Left colon (tissue), 2 donors: Measurements from ENCODE around the gene CREBL2. TPM values are rescaled to one million over a fixed set of nuclear protein-coding genes. Genes with fewer than 3 reads are reported as not detected.

ENCODE experiments used
- ATAC-seq: fragments of 200-7000 bp; cut with Tn5 transposase; one replicate; pipeline ENCODE4 v1.9.1; 2020; ENCODE audit warnings: mild to moderate bottlenecking, moderate library complexity
- DNase-seq, 2 donors: peaks; one replicate each; pipeline ENCODE4 v3.0.0-alpha.2; 2020
- intact Hi-C, 2 donors: fragments of 100-400 bp; cut with DNase I in 1 of 2; cut with micrococcal nuclease in 1 of 2; formaldehyde crosslinking; loops; one replicate each; pipeline versions ENCODE4 v1.11.2 to v1.14.0; 2022; cut with DNase I, micrococcal nuclease
- total RNA-seq, 2 donors: library from RNA; stranded (reverse); fragmentation: NEBNext Ultra II Directional; extraction: Animal tissue kit (Norgen Biotek cat#: 25700); gene quantifications; one replicate each; pipeline ENCODE4 v1.2.1, GENCODE V29; 2021
- donor health status: DM: no; HTN: no; CAD: no.
- donor health status: DM: yes; HTN: yes; CAD: no.

Gene CREBL2
- total RNA-seq, 2 donors from 2014 or later = 25.6 to 28.1 TPM

GRCh38 chr12:12661086-12661856, 49.6 kb downstream of the CREBL2 start:
- DNase-seq (no peak), ATAC-seq (no peak)
- intact Hi-C loops = no loop called here

DNA sequence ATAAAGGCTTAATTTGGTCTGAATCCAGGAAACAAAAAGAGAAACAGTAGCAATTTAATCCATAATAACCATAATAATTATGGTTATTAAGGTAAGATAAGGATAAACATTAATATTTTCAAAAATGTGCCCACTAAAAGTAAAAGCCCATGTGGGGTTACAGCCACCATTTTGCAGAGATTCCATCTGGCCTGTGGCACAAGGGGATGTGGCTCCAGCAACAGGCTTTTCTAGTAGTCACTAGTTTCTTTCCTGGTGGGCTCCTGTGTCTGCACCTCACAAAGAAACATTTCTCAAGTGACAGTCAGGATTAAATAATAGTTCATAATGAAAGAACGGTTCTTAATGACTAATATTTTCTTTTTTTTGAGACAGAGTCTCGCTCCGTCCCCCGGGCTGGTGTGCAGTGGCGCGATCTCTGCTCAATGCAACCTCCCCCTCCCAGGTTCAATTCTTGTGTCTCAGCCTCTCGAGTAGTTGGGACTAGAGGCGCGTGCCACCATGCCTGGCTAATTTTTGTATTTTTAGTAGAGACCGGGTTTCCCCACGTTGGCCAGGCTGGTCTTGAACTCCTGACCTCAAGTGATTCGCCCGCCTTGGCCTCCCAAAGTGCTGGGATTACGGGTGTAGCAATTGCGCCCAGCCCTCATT, 52.1 kb downstream of the CREBL2 start:
- ATAC-seq (no peak), DNase-seq (no peak)
- intact Hi-C loops = no loop called here

- intact Hi-C loops = no loop called here
- DNase-seq (no peak), ATAC-seq (no peak)
Measured at GRCh38 chr12:12665194-12665593, 53.5 kb downstream of the CREBL2 start.

DNA sequence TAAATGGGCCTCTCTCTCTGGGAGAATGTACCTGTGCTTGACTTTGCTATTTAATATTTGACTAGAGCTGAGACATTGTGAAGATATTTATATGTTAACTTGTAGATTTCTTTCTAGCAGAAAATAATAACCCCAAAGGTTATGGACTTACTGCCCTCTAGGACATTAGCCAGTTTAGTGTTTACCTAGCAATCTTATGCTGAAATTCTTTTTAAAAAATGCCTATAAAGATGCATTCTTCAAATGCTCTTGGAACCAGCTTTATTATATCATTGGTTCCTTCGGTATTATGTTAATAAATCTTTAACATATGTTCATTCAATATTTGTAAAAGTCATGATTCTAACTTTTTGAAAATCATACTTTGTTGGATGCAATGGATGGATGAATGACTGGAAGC, 56.3 kb downstream of the CREBL2 start:
- no peak for ATAC-seq

GRCh38 chr12:12669020-12669419, 57.3 kb downstream of the CREBL2 start:
- no peak for ATAC-seq
- intact Hi-C loops = no loop called here
- no peak for DNase-seq

More for the DNA sequence above, 56.3 kb downstream of the CREBL2 start:
- intact Hi-C loops = no loop called here
- no peak for DNase-seq

GRCh38 chr12:12671850-12672660, 60.4 kb downstream of the CREBL2 start:
- intact Hi-C loops = no loop called here
- DNase-seq = no peak
- no peak for ATAC-seq

GRCh38 chr12:12673296-12673695, 61.6 kb downstream of the CREBL2 start:
- ATAC-seq (no peak), DNase-seq (no peak)
- intact Hi-C loops = no loop called here

GRCh38 chr12:12676605-12677004, 64.9 kb downstream of the CREBL2 start:
- ATAC-seq (no peak), DNase-seq (no peak)
- intact Hi-C loops = no loop called here

DNA sequence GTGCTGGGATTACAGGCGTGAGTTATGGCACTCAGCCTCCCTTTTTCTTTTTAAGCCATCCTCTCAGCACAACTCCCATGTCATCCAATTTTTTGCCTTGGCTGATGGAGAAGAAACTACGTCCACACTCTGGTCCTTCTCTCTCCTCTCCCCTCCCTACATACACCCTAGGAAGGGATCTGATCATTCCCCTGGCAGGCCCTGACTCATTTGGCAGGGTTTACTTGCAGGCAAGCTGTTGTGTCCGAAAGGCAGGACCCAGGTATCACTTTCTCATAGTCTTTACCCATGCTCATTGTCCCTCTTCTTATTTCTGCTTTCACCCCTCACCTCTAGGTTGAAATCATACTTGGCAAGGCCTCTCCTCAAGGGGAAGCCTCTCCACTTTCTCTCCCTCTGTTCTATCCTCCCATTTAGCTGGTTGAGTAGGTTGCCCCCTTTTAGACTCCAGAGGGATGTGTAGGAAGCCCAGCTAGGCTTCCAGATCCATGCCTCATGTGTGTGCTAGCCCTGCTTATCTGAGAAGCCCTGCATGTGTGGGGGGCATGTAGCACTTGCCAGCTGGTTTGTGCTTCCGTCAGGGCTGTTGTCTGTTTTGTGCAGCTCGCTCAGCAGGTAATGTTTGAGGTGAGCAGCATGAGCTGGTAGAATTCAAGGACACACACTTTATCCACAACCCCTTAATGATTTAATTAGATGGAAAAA, 69.5 kb downstream of the CREBL2 start:
- no peak for ATAC-seq
- no peak for DNase-seq
- intact Hi-C loops = no loop called here

GRCh38 chr12:12682284-12682683, 70.6 kb downstream of the CREBL2 start:
- intact Hi-C loops = no loop called here
- DNase-seq = no peak
- ATAC-seq = no peak

GRCh38 chr12:12683136-12683697, 71.5 kb downstream of the CREBL2 start:
- intact Hi-C loops = no loop called here
- ATAC-seq (no peak), DNase-seq (no peak)

- DNase-seq (no peak), ATAC-seq (no peak)
- intact Hi-C loops = no loop called here
Measured at GRCh38 chr12:12683725-12684124, 72.0 kb downstream of the CREBL2 start.

GRCh38 chr12:12684375-12685106, 72.9 kb downstream of the CREBL2 start:
- intact Hi-C loops = no loop called here
- no peak for ATAC-seq
- DNase-seq = peak in 1 of 2 donors; percentile 62

GRCh38 chr12:12685305-12685704, 73.6 kb downstream of the CREBL2 start:
- no peak for ATAC-seq
- DNase-seq = no peak
- intact Hi-C loops = no loop called here

GRCh38 chr12:12686472-12686871, 74.8 kb downstream of the CREBL2 start:
- no peak for DNase-seq
- intact Hi-C loops = no loop called here
- ATAC-seq = no peak

DNA sequence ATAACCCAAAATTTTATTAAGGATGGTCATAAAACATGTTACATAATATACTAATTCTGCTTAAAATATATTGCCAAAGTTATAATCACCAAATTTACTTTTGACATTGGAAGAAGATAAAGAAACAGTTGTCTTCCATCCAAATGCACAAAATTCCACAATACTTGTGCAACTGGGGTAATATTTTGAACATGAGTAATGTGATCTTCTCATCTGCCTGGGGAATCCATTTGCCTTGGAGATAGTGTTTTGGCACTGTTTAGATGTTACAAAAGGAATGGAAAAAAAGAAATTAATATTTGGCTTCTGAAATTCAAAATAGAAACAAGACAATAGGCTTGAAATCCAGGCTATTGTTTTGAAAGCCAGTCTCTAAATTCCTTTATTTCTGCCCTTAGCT, 75.2 kb downstream of the CREBL2 start:
- ATAC-seq (no peak), DNase-seq (no peak)
- intact Hi-C loops = no loop called here

GRCh38 chr12:12689647-12690300, 78.1 kb downstream of the CREBL2 start:
- DNase-seq (no peak), ATAC-seq (no peak)
- intact Hi-C loops = no loop called here

DNA sequence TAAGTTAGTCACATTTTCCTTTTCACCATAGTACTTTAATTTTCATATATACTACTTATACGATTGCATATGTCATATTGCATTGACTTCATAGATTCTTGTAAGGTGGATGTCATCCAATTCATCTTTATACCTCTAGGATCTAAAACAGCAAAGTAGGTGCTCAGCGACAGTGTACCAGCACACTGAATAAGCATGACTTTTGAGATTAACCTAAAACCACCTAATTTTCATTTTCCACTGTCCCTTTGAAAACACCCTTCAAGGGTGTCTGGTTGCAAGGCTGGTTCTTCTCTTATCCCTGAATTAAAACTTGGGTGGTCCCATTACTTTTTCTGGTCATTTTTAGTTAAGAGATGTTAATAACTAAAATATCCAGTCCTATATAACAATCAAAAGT, 79.9 kb downstream of the CREBL2 start:
- DNase-seq (no peak), ATAC-seq (no peak)
- intact Hi-C loops = no loop called here
